SH-SY5Y (cell line): Measurements from ENCODE around the gene RNGTT.

ENCODE experiments used
- GATA2 ChIP-seq: IDR thresholded peaks from 2 replicates; pipeline ENCODE4 v1.6.1; 2011; ENCODE audit warnings: mild to moderate bottlenecking, low read depth, low read length
- GATA3 ChIP-seq: IDR thresholded peaks from 2 replicates; pipeline ENCODE4 v1.6.1; 2011; ENCODE audit warnings: low read depth, mild to moderate bottlenecking, low read length, moderate library complexity

GRCh38 chr6:88982720-88983119 lies 19.3 kb upstream of the RNGTT start:
- TF ChIP-seq GATA2 (no peak), GATA3 (no peak)
